HUES64 (cell line): ENCODE data around the gene HMX3.

ENCODE experiments used
- H3K27ac ChIP-seq: 2 replicates; pipeline ENCODE4 v1.7.0; 2013; ENCODE audit warnings: low read depth, low read length, inconsistent platforms
- H3K27me3 ChIP-seq: 2 replicates; pipeline ENCODE4 v1.6.1; 2013; ENCODE audit warnings: mild to moderate bottlenecking, low read length; ENCODE audit not compliant: insufficient read depth
- H3K36me3 ChIP-seq: 2 replicates; pipeline ENCODE4 v1.6.1; 2013; ENCODE audit warnings: mild to moderate bottlenecking, low read length; ENCODE audit not compliant: insufficient read depth
- H3K4me1 ChIP-seq: 2 replicates; pipeline ENCODE4 v1.6.1; 2013; ENCODE audit warnings: mild to moderate bottlenecking, low read length, moderate library complexity; ENCODE audit not compliant: insufficient read depth
- H3K4me3 ChIP-seq: 2 replicates; pipeline ENCODE4 v1.5.1; 2013; ENCODE audit warnings: mild to moderate bottlenecking, low read length, moderate library complexity
- H3K9ac ChIP-seq: 2 replicates; pipeline ENCODE4 v1.6.1; 2013; ENCODE audit warnings: mild to moderate bottlenecking, low read depth, low read length
- H3K9me3 ChIP-seq: 2 replicates; pipeline ENCODE4 v1.6.1; 2013; ENCODE audit warnings: low read depth, low read length; ENCODE audit not compliant: insufficient read depth
- WGBS: fragments of 150-250, 120-280 bp; methylation state at CpG from one replicate; pipeline ENCODE4 v1.1.7; 2013; ENCODE audit warnings: missing lambda C conversion rate; 5-methylcytosine and 5-hydroxymethylcytosine counted together

HMX3 gene

GRCh38 chr10:123143825-123144168 is 8.0 kb downstream of the HMX3 start:
- no peak overlapping the region for H3K4me3 ChIP-seq
- no peaks in the 10 kb centered on the region for H3K9me3 ChIP-seq
- no peak overlapping the region for H3K9ac ChIP-seq
- no peak overlapping the region for H3K27ac ChIP-seq
- peaks cover 100% of the 10 kb centered on the region for H3K27me3 ChIP-seq
- peaks cover 21% of the 10 kb centered on the region; the same call in 1 of the 2 replicates for H3K4me1 ChIP-seq
- 5% methylated on average over 10 of the region's 10 CpGs for WGBS
- H3K36me3 ChIP-seq: no peaks in the 10 kb centered on the region

- H3K4me1 ChIP-seq: peaks cover 18% of the 10 kb centered on the region; the same call in 1 of the 2 replicates
- no peak overlapping the region for H3K9ac ChIP-seq
- no peaks in the 10 kb centered on the region for H3K9me3 ChIP-seq
- no peak overlapping the region for H3K27ac ChIP-seq
- H3K27me3 ChIP-seq: peaks cover 100% of the 10 kb centered on the region
- H3K4me3 ChIP-seq: peak overlapping the region; percentile 8; the same call in 1 of the 2 replicates
- no peaks in the 10 kb centered on the region for H3K36me3 ChIP-seq
- WGBS: 2% methylated on average over 29 of the region's 29 CpGs
Observed at GRCh38 chr10:123144697-123145541, 9.1 kb downstream of the HMX3 start.

DNA sequence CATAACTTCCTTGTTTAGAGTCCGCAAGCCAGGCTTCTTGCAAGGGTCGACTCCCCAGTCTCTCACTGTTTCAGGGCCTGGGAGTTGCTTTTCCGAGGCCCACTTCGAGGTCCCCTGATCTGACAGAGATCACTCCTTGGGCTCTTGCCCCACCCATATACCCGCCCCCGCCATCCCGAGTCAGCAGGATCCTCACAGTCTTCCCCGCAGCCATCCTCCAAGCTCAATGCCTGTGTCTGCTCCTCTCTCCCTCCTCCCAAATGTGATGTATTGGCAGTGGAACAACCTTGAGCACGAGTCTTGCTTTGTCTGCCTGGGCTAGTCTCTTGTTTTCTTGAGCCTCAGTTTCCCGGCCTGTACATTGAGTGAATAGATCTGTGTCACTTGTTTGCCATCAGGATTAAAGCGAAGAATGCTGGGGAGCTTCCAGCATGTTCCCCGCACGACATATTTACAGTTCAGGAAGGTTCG is 9.8 kb downstream of the HMX3 start:
- Histone ChIP-seq H3K9me3 (no peaks in the 10 kb centered on the region), H3K36me3 (no peaks in the 10 kb centered on the region), H3K9ac (no peak overlapping the region), H3K4me3 (peak overlapping the region; percentile 8; the same call in 1 of the 2 replicates), H3K27me3 (peaks cover 100% of the 10 kb centered on the region), H3K27ac (no peak overlapping the region), H3K4me1 (peaks cover 23% of the 10 kb centered on the region; the same call in 1 of the 2 replicates)
- 6% methylated on average over 14 of the region's 14 CpGs for WGBS

DNA sequence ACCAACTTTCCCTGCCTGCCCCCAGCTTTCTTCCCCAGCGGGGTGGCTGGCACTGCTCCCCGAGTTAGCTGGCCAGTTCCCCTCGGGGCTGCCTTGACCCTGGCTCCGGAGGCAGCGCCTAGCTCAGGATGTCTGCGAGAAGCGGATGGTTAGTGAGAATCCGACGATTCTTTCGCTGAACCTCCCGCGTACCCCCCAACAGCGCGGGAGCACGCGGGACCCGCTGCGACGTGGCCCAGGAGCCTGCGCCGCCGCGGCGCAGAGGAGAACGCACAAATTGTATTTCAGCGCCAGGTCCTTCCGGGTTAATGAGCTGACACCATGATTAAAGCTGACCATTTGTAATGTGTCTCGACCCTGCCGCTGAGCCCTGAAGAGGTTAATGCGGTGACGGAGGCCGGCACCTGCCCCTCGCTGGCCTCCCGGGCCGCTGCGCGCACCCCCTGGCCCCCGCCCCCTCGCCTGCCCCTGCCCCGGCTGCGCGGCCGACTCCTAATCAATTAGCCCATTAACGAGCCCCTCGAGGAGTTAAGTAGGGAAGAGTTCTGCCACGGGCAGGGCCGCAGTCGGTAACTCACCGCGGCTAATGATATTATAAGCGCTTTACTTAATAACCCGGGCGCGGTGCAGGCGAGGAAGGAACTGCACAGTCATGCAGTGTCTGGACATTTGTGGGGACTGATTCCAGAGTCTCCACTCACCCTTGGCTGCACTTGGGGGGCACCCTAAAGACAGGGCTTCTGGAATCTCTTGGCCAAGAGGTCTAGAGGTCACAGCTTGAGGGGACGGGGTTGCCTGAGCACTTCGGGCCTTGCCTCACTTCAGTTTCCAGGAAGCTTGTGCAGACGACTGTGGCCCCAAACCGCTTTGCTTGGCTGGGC is 10.5 kb downstream of the HMX3 start:
- no peak overlapping the region for H3K27ac ChIP-seq
- H3K27me3 ChIP-seq: peaks cover 100% of the 10 kb centered on the region
- no peaks in the 10 kb centered on the region for H3K9me3 ChIP-seq
- no peak overlapping the region for H3K9ac ChIP-seq
- WGBS: 2% methylated on average over 59 of the region's 59 CpGs
- H3K4me1 ChIP-seq: peaks cover 23% of the 10 kb centered on the region; the same call in 1 of the 2 replicates
- H3K4me3 ChIP-seq: no peak overlapping the region
- H3K36me3 ChIP-seq: no peaks in the 10 kb centered on the region

DNA sequence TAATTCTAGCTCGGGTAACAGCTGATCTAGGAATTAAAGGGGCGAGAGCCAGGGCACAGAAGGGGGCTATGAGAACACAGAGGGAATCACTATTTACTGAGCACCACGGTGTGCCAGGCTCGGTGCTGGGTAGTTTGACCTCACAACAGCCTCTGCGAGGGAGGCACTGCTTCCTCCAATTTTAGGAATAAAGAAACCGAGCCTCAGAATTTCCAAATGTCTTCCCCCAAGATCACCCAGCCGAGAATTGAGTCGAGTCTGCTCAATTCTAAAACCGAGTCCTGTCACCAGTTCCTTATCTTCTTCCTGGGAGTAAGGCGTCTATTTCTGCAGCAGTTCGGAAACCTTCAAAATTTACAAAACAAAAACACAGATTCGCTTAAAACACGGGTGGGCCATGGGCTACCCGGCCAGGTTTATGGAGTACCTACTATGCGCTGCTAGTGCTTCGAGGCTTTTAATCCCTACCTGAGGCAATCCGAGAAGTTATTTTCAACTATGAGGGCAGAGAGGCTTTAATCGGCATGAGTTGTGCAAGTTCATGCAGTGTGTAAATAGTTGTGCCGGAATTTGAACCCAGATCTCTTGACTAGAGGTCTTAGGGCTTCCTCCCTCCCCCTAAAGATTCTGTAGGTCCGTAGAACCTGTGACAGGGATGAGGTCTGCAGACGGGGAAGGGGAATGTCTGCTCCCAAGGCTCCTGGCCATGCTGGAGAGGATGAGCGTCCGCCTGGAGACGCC is 11.3 kb downstream of the HMX3 start:
- Histone ChIP-seq H3K4me3 (no peak overlapping the region), H3K27me3 (peaks cover 100% of the 10 kb centered on the region), H3K27ac (no peak overlapping the region), H3K4me1 (peaks cover 29% of the 10 kb centered on the region), H3K36me3 (no peaks in the 10 kb centered on the region), H3K9ac (no peak overlapping the region), H3K9me3 (no peaks in the 10 kb centered on the region)
- WGBS: 11% methylated on average over 21 of the region's 24 CpGs

DNA sequence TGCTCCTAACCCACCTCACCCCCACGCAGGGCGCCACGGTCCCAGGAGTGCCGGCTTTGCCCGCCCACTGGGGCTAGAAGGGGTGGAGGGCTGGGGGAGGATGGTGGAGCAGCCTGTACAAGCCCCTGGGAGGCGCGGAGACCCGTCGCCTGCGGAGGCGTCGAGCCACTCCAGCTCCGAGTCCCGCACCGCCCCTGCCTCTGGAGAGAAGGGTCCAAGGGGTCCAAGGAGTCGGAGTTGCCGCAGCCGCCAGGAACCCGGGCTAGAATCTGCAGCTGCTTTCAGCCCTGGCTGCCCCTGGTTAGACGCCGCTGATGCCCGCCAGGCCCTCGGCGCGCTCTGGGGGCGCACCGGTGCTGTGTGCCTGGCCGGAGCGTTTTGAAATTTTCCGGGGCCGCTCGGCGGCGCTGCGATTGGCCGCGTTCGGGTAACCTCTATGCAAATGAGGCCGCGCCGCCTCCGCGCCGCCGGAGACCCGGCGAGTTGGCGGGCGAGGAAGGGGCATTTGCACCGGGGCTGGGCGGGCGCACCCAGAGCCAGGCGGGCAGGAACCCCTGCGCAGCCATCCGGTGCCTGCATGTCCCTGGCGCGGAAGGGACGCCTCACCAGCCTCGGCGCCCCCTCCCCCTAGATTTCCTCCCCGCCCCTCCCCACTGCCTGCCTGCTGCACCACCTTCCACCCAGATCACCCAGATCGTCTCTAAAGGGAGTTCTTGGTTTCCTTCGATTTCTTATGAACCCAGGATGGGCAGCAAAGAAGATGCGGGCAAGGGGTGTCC is 12.1 kb downstream of the HMX3 start, which contains the start of gene HMX2:
TSS of gene HMX2 (plus strand) at position 502 of the 779 bp plus-strand sequence. CDS start at position 745, 243 bp downstream.
- H3K4me3 ChIP-seq: peak within 1 kb of the TSS; percentile 37
- H3K9ac ChIP-seq: no peak within 1 kb of the TSS
- no peaks in the 10 kb centered on the region for H3K36me3 ChIP-seq
- under 1% methylated on average over 64 of the region's 64 CpGs for WGBS
- H3K27ac ChIP-seq: no peak within 1 kb of the TSS
- H3K4me1 ChIP-seq: peaks cover 35% of the 10 kb centered on the region
- H3K27me3 ChIP-seq: peaks cover 100% of the 10 kb centered on the region
- H3K9me3 ChIP-seq: no peaks in the 10 kb centered on the region

DNA sequence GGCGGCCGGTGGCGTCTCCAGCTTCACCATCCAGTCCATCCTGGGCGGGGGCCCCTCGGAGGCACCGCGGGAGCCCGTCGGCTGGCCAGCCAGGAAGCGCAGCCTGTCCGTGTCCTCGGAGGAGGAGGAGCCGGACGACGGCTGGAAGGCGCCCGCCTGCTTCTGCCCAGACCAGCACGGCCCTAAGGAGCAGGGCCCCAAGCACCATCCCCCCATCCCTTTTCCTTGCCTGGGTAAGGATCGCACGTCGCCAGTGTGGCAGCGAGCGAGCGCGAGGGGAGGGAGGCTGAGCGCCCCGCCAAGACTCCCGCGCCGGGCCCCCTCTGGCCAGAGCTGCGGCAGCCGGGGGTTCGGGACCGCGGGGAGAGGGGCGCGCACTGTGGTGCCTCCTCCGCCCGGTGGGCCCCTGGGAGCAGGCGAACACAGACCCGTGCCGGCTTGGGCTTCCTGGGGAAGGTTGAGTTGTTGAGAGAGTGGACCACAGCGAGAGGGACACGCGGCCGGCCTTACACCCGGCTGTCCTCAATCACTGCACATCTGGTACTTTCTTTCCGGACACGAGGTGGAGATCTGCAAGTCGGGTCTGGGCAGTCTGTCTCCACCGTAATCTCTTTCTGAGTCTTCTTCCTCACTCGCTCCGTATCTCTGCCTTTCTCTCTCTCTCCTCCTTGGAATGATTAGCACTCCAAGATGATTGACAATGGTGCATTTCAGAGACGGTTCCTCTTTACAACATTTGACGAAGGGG is 12.8 kb downstream of the HMX3 start:
- Histone ChIP-seq H3K36me3 (no peaks in the 10 kb centered on the region), H3K9me3 (no peaks in the 10 kb centered on the region), H3K27ac (no peak overlapping the region), H3K4me3 (peak overlapping the region; percentile 37), H3K9ac (no peak overlapping the region), H3K4me1 (peaks cover 38% of the 10 kb centered on the region), H3K27me3 (peaks cover 100% of the 10 kb centered on the region)
- under 1% methylated on average over 55 of the region's 55 CpGs for WGBS

- peak overlapping the region; percentile 39; the same call in 1 of the 2 replicates for H3K9ac ChIP-seq
- no peaks in the 10 kb centered on the region for H3K36me3 ChIP-seq
- peaks cover 38% of the 10 kb centered on the region for H3K4me1 ChIP-seq
- peak overlapping the region; percentile 43 for H3K4me3 ChIP-seq
- WGBS: 1% methylated on average over 12 of the region's 12 CpGs
- H3K27ac ChIP-seq: no peak overlapping the region
- H3K27me3 ChIP-seq: peaks cover 96% of the 10 kb centered on the region
- H3K9me3 ChIP-seq: no peaks in the 10 kb centered on the region
Observed at GRCh38 chr10:123149162-123149567, 13.4 kb downstream of the HMX3 start.

- Histone ChIP-seq H3K36me3 (no peaks in the 10 kb centered on the region), H3K4me3 (peak overlapping the region; percentile 43), H3K27me3 (peaks cover 90% of the 10 kb centered on the region), H3K27ac (no peak overlapping the region), H3K9ac (peak overlapping the region; percentile 39), H3K9me3 (no peaks in the 10 kb centered on the region), H3K4me1 (peaks cover 38% of the 10 kb centered on the region)
- under 1% methylated on average over 76 of the region's 76 CpGs for WGBS
Observed at GRCh38 chr10:123149568-123150270, 13.9 kb downstream of the HMX3 start.
